H1 (cell line): ENCODE results near the gene ADARB2. TPM values are rescaled to one million over a fixed set of nuclear protein-coding genes. Genes with fewer than 3 reads are reported as not detected.

ENCODE experiments used
- CTCF ChIA-PET: fragments of 300-600 bp; sonication (Branson Sonifier 250); formaldehyde crosslinking; loops from one replicate; lab custom pipeline; 2021; ENCODE audit not compliant: partially characterized antibody; lab: Charles Lee
- POLR2A ChIA-PET: fragments of 300-600 bp; sonication (Branson Sonifier 250); formaldehyde crosslinking; loops from one replicate; lab custom pipeline; 2021; ENCODE audit warnings: inconsistent platforms; ENCODE audit not compliant: partially characterized antibody; lab: Charles Lee
- DNase-seq, 2 experiments: peaks; one replicate each; pipeline versions ENCODE4 v3.0.0 to v3.0.0-alpha.2; 2010 to 2022; ENCODE audit warnings: low spot score in 2 of 2, low read depth in 1 of 2, mixed read lengths in 1 of 2
- FAIRE-seq: peaks from 2 replicates; lab custom pipeline; 2011; peaks lifted over from hg19 to GRCh38; lab: Jason Lieb, UNC
- H2AFZ ChIP-seq: 2 replicates; pipeline ENCODE4 v1.8.1; 2012; ENCODE audit warnings: low read length, inconsistent platforms
- H2AK5ac ChIP-seq: 2 replicates; pipeline ENCODE4 v1.6.1; 2013; ENCODE audit warnings: low read depth, low read length
- H2BK120ac ChIP-seq: replicated peaks from 2 replicates; pipeline ENCODE3; 2013; ENCODE audit warnings: low read depth, low read length, inconsistent platforms
- H2BK12ac ChIP-seq: 2 replicates; pipeline ENCODE4 v1.6.1; 2013; ENCODE audit warnings: low read depth, low read length
- H2BK15ac ChIP-seq: 2 replicates; pipeline ENCODE4 v1.6.1; 2013; ENCODE audit warnings: low read length
- H2BK20ac ChIP-seq: 2 replicates; pipeline ENCODE4 v1.6.1; 2013; ENCODE audit warnings: low read length
- H2BK5ac ChIP-seq: 2 replicates; pipeline ENCODE4 v1.6.1; 2013; ENCODE audit warnings: low read depth, low read length
- H3K14ac ChIP-seq: 2 replicates; pipeline ENCODE4 v1.6.1; 2013; ENCODE audit warnings: inconsistent platforms; ENCODE audit not compliant: insufficient read length
- H3K18ac ChIP-seq: 2 replicates; pipeline ENCODE4 v1.6.1; 2013; ENCODE audit warnings: low read length; ENCODE audit errors: extremely low read depth
- H3K23ac ChIP-seq: 2 replicates; pipeline ENCODE4 v1.6.1; 2013; ENCODE audit warnings: inconsistent platforms; ENCODE audit not compliant: insufficient read length
- H3K23me2 ChIP-seq: 2 replicates; pipeline ENCODE4 v1.6.1; 2013; ENCODE audit warnings: low read depth, low read length
- H3K27ac ChIP-seq: 2 replicates; pipeline ENCODE4 v1.6.1; 2011; ENCODE audit warnings: low read depth, low read length, inconsistent platforms
- H3K27me3 ChIP-seq, 4 experiments: replicated peaks in 1 of 4; 1 replicate in 1 of 4; 2 replicates in 3 of 4; pipeline versions ENCODE4 v1.6.1 to v1.8.1; 2011 to 2013; ENCODE audit warnings: low read length in 3 of 4, mild to moderate bottlenecking in 3 of 4, inconsistent platforms in 2 of 4, mixed read lengths in 2 of 4, moderate library complexity in 1 of 4; ENCODE audit not compliant: control insufficient read depth in 3 of 4, insufficient read depth in 3 of 4; ENCODE audit errors: extremely low read depth in 1 of 4
- H3K36me3 ChIP-seq, 4 experiments: 2 replicates each; pipeline versions ENCODE4 v1.6.1 to v1.8.1; 2011 to 2013; ENCODE audit warnings: mild to moderate bottlenecking in 4 of 4, low read length in 3 of 4, moderate library complexity in 2 of 4, control low read depth in 1 of 4, inconsistent platforms in 1 of 4; ENCODE audit not compliant: insufficient read depth in 4 of 4, control insufficient read depth in 2 of 4
- H3K4ac ChIP-seq: replicated peaks from 2 replicates; pipeline ENCODE3; 2013; ENCODE audit warnings: low read length, low read depth, mixed read lengths, inconsistent platforms; ENCODE audit not compliant: insufficient read length
- H3K4me1 ChIP-seq, 4 experiments: replicated peaks in 1 of 4; 1 replicate in 1 of 4; 2 replicates in 3 of 4; pipeline versions ENCODE4 v1.6.1 to v1.8.1; 2011 to 2013; ENCODE audit warnings: low read length in 3 of 4, inconsistent platforms in 2 of 4, mixed read lengths in 1 of 4; ENCODE audit not compliant: insufficient read depth in 4 of 4, control insufficient read depth in 3 of 4
- H3K4me2 ChIP-seq, 2 experiments: 2 replicates each; pipeline versions ENCODE4 v1.6.1 to v1.8.1; 2011 to 2013; ENCODE audit warnings: low read depth in 2 of 2, low read length in 2 of 2, control low read depth in 1 of 2, inconsistent platforms in 1 of 2, mild to moderate bottlenecking in 1 of 2; ENCODE audit not compliant: insufficient read depth in 1 of 2
- H3K4me3 ChIP-seq, 4 experiments: fragments of 200-600, 300-600 bp in 1 of 4; sonication (generic), shearing (Covaris generic), sonication (Bioruptor Twin) in 1 of 4; 2 replicates each; pipeline versions ENCODE4 v1.5.1 to v1.8.1; 2011 to 2016; ENCODE audit warnings: low read length in 4 of 4, low read depth in 3 of 4, control low read depth in 2 of 4, inconsistent platforms in 2 of 4, mild to moderate bottlenecking in 2 of 4, mixed read lengths in 1 of 4, moderate library complexity in 1 of 4; ENCODE audit not compliant: insufficient read depth in 2 of 4; ENCODE audit errors: extremely low read depth in 1 of 4
- H3K56ac ChIP-seq: replicated peaks from 2 replicates; pipeline ENCODE3; 2013; ENCODE audit warnings: low read depth, mild to moderate bottlenecking, mixed read lengths, low read length, inconsistent platforms; ENCODE audit not compliant: insufficient read length
- H3K79me1 ChIP-seq: 2 replicates; pipeline ENCODE4 v1.6.1; 2013; ENCODE audit warnings: low read depth, low read length, control low read depth
- H3K79me2 ChIP-seq, 2 experiments: 2 replicates each; pipeline versions ENCODE4 v1.6.1 to v1.8.1; 2012 to 2013; ENCODE audit warnings: low read length in 2 of 2, mild to moderate bottlenecking in 2 of 2, inconsistent platforms in 1 of 2; ENCODE audit not compliant: insufficient read depth in 2 of 2, control insufficient read depth in 1 of 2
- H3K9ac ChIP-seq, 4 experiments: replicated peaks in 1 of 4; 1 replicate in 1 of 4; 2 replicates in 3 of 4; pipeline versions ENCODE4 v1.6.1 to v1.8.1; 2011 to 2013; ENCODE audit warnings: low read depth in 3 of 4, low read length in 3 of 4, control low read depth in 2 of 4, mild to moderate bottlenecking in 2 of 4, moderate library complexity in 2 of 4, inconsistent platforms in 1 of 4; ENCODE audit errors: extremely low read depth in 1 of 4
- H3K9me3 ChIP-seq, 2 experiments: 2 replicates each; pipeline versions ENCODE4 v1.6.1 to v1.8.1; 2012 to 2013; ENCODE audit warnings: mild to moderate bottlenecking in 2 of 2, moderate library complexity in 2 of 2, control low read depth in 1 of 2, inconsistent platforms in 1 of 2, low read depth in 1 of 2, low read length in 1 of 2, mixed read lengths in 1 of 2; ENCODE audit not compliant: insufficient read depth in 2 of 2
- H4K20me1 ChIP-seq, 2 experiments: replicated peaks in 1 of 2; 2 replicates each; pipeline versions ENCODE3 to v1.8.1; 2011 to 2013; ENCODE audit warnings: inconsistent platforms in 2 of 2, low read length in 2 of 2, mild to moderate bottlenecking in 1 of 2; ENCODE audit not compliant: insufficient read depth in 2 of 2, control insufficient read depth in 1 of 2
- H4K5ac ChIP-seq: 2 replicates; pipeline ENCODE4 v1.6.1; 2013; ENCODE audit warnings: low read length, low read depth, mixed read lengths, inconsistent platforms; ENCODE audit not compliant: insufficient read length
- H4K8ac ChIP-seq: 2 replicates; pipeline ENCODE4 v1.8.0; 2013; ENCODE audit warnings: mild to moderate bottlenecking, moderate library complexity, low read length, inconsistent platforms; ENCODE audit not compliant: insufficient read depth; ENCODE audit errors: extremely low read depth
- H4K91ac ChIP-seq: replicated peaks from 2 replicates; pipeline ENCODE3; 2013; ENCODE audit warnings: low read length, mixed read lengths, inconsistent platforms; ENCODE audit not compliant: insufficient read length
- BRCA1 ChIP-seq: IDR thresholded peaks from 2 replicates; pipeline ENCODE4 v1.6.1; 2012; ENCODE audit warnings: low read depth, low read length, improper control_type of control experiment
- CBX8 ChIP-seq: fragments of 300-800, 300-1000 bp; sonication (generic); IDR thresholded peaks from 2 replicates; pipeline ENCODE4 v1.7.1; 2016; ENCODE audit warnings: low read depth, low read length, borderline replicate concordance
- CHD1 ChIP-seq: IDR thresholded peaks from 2 replicates; pipeline ENCODE4 v1.6.1; 2012; ENCODE audit warnings: low read depth, low read length, improper control_type of control experiment
- E2F6 ChIP-seq: IDR thresholded peaks from 2 replicates; pipeline ENCODE4 v1.6.1; 2012; ENCODE audit warnings: inconsistent platforms
- JUN ChIP-seq: IDR thresholded peaks from 2 replicates; pipeline ENCODE4 v1.6.1; 2011; ENCODE audit warnings: low read depth, mild to moderate bottlenecking, improper control_type of control experiment, low read length
- RFX5 ChIP-seq: IDR thresholded peaks from 2 replicates; pipeline ENCODE4 v1.6.1; 2011; ENCODE audit warnings: low read depth, low read length, improper control_type of control experiment, borderline replicate concordance
- SIN3A ChIP-seq, 2 experiments: IDR thresholded peaks in 1 of 2; conservative IDR thresholded peaks in 1 of 2; 2 replicates each; pipeline ENCODE4 v1.6.1; 2011 to 2012; ENCODE audit warnings: low read length in 2 of 2, improper control_type of control experiment in 1 of 2, low read depth in 1 of 2, mild to moderate bottlenecking in 1 of 2
- SIRT6 ChIP-seq: IDR thresholded peaks from one replicate; pipeline ENCODE4 v1.7.1; 2012; ENCODE audit warnings: low read length, inconsistent platforms
- WGBS, 2 experiments: shearing (Covaris generic) in 1 of 2; methylation state at CpG; one replicate each; pipeline versions ENCODE4 v1.1.6 to v1.1.7; 2013 to 2015; ENCODE audit warnings: low lambda C conversion rate in 2 of 2, mixed read lengths in 2 of 2, inconsistent platforms in 1 of 2, low coverage in 1 of 2, missing lambda C conversion rate in 1 of 2; ENCODE audit not compliant: insufficient replicate concordance in 2 of 2, insufficient coverage in 1 of 2, insufficient read length in 1 of 2; ENCODE audit errors: extremely low coverage in 1 of 2, missing lambda C conversion rate in 1 of 2; 5-methylcytosine and 5-hydroxymethylcytosine counted together
- polyA plus RNA-seq, 7 experiments: library from polyadenylated mRNA; depleted of rRNA in 3 of 7; stranded (reverse) in 5 of 7; unstranded in 2 of 7; fragments of >200 nt in 5 of 7; fragments of 200-250 nt in 2 of 7; gene quantifications; 1 replicate in 5 of 7; 2 replicates in 1 of 7; 4 replicates in 1 of 7; pipeline versions ENCODE4 v1.2.1 to v1.2.3, GENCODE V29; 2011 to 2013; ENCODE audit warnings: missing spikeins in 2 of 7, mixed read lengths in 2 of 7
- total RNA-seq: library from RNA; stranded (reverse); fragmentation: NEBNext Ultra II Directional; extraction: Animal tissue kit (Norgen Biotek cat#: 25700); gene quantifications from 2 replicates; pipeline ENCODE4 v1.2.1, GENCODE V29; 2021
- TF ChIP-seq, protein P1 (sequence below): IDR thresholded peaks from 2 replicates; pipeline ENCODE4 v1.6.1; 2011; ENCODE audit warnings: low read depth, mild to moderate bottlenecking, low read length; ENCODE audit not compliant: insufficient read depth

ADARB2 gene
- total and polyA plus RNA-seq, 2 of the 8 experiments (the other 6 are each of a cell fraction or from before 2014, with no cell fraction given) = 2.2 to 2.8 TPM

- no peak overlapping the region for H3K4me2 ChIP-seq
- no peaks in the 10 kb centered on the region for H3K23me2 ChIP-seq
- H3K79me1 ChIP-seq = no peaks in the 10 kb centered on the region
- peaks cover 10 to 17% of the 10 kb centered on the region in 2 experiments for H3K9me3 ChIP-seq
- peaks cover 0 to 2% of the 10 kb centered on the region in 2 experiments for H4K20me1 ChIP-seq
- no peak overlapping the region for H3K23ac ChIP-seq
- H3K56ac ChIP-seq = no peak overlapping the region
- H3K27me3 ChIP-seq = no peaks in the 10 kb centered on the region; a peak in 3 of 7 replicates
- CTCF ChIA-PET = no interaction called here
- no peak overlapping the region for H3K4ac ChIP-seq
- no peak overlapping the region for H2BK5ac ChIP-seq
- H2BK15ac ChIP-seq = no peak overlapping the region
- no peak overlapping the region for H4K5ac ChIP-seq
- H4K91ac ChIP-seq = no peak overlapping the region
- H3K14ac ChIP-seq = no peak overlapping the region
- no peak for FAIRE-seq
- H3K18ac ChIP-seq = no peak overlapping the region
- no peaks in the 10 kb centered on the region; a peak in 1 of 8 replicates for H3K36me3 ChIP-seq
- H2BK120ac ChIP-seq = no peak overlapping the region
- TF ChIP-seq JUN = no peak
- no peak for TF ChIP-seq SIRT6
- TF ChIP-seq E2F6 = no peak
- TF ChIP-seq CHD1 = no peak
- TF ChIP-seq SIN3A (conservative IDR thresholded peaks at IDR 0.05 in 1 of 2, IDR thresholded peaks at IDR 0.05 in 1 of 2; ENCODE audit: low read depth in 1 of 2, low read length in 2 of 2) = no peak
- no peak for TF ChIP-seq BRCA1
- no peak for TF ChIP-seq CBX8
- TF ChIP-seq, protein P1, sequence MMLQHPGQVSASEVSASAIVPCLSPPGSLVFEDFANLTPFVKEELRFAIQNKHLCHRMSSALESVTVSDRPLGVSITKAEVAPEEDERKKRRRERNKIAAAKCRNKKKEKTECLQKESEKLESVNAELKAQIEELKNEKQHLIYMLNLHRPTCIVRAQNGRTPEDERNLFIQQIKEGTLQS = no peak
- no peak for TF ChIP-seq RFX5
- no peak overlapping the region for H4K8ac ChIP-seq
- H2AFZ ChIP-seq = no peak overlapping the region
- H3K79me2 ChIP-seq = no peaks in the 10 kb centered on the region
- no peak overlapping the region for H3K4me3 ChIP-seq
- DNase-seq = no peak
- WGBS, 2 experiments = 95% methylated on average over 9 of the region's 9 CpGs; no CpG with 5 or more reads in 1 of the 2 experiments
- no peak overlapping the region for H2AK5ac ChIP-seq
- no peak overlapping the region for H3K27ac ChIP-seq
- H3K4me1 ChIP-seq = peaks cover 0 to 6% (median 3%) of the 10 kb centered on the region in 4 experiments; a peak in 6 of 7 replicates
- no peak overlapping the region for H2BK12ac ChIP-seq
- H2BK20ac ChIP-seq = no peak overlapping the region
- POLR2A ChIA-PET = no interaction called here
- H3K9ac ChIP-seq = no peak overlapping the region
These were observed 259.7 kb downstream of the ADARB2 start for GRCh38 chr10:1477578-1477977.
